Uterus (tissue), 4 donors: ENCODE results near the gene SLC48A1. TPM values are rescaled to one million over a fixed set of nuclear protein-coding genes. Genes with fewer than 3 reads are reported as not detected.

ENCODE experiments used
- DNase-seq, 2 donors: peaks; one replicate each; pipeline ENCODE4 v3.0.0-alpha.2; 2019 to 2020
- H3K27ac ChIP-seq, 2 donors: fragments of 200-600 bp; sonication (generic); 1 replicate in 1 of 2; 2 replicates in 1 of 2; pipeline ENCODE4 v1.5.1; 2016 to 2018
- H3K27me3 ChIP-seq, 2 donors: fragments of 200-600 bp; sonication (generic); one replicate each; pipeline ENCODE4 v1.5.1; 2018 to 2019; ENCODE audit warnings: control low read depth in 1 of 2
- H3K36me3 ChIP-seq, 2 donors: fragments of 200-600 bp; sonication (generic); one replicate each; pipeline ENCODE4 v1.5.1; 2019; ENCODE audit warnings: control low read depth in 1 of 2
- H3K4me1 ChIP-seq, 2 donors: fragments of 200-600 bp; sonication (generic); one replicate each; pipeline ENCODE4 v1.5.1; 2018 to 2019; ENCODE audit warnings: control low read depth in 1 of 2
- H3K4me3 ChIP-seq, 2 donors: fragments of 200-600 bp; sonication (generic); 1 replicate in 1 of 2; 2 replicates in 1 of 2; pipeline ENCODE4 v1.5.1; 2018 to 2019; ENCODE audit warnings: mild to moderate bottlenecking in 1 of 2
- H3K9me3 ChIP-seq, 2 donors: fragments of 200-600 bp; sonication (generic); one replicate each; pipeline ENCODE4 v1.5.1; 2019; ENCODE audit warnings: control low read depth in 1 of 2
- CTCF ChIP-seq, 4 experiments: fragments of 200-600 bp in 2 of 4; fragments of 450-650 bp in 2 of 4; sonication (generic) in 2 of 4; IDR thresholded peaks; one replicate each; pipeline ENCODE4 v1.5.1; 2016 to 2019; ENCODE audit warnings: antibody characterized with exemption in 4 of 4, mild to moderate bottlenecking in 2 of 4, moderate library complexity in 1 of 4
- POLR2A ChIP-seq, 2 donors: fragments of 450-650 bp; IDR thresholded peaks; one replicate each; pipeline ENCODE4 v1.6.1; 2016; ENCODE audit warnings: antibody characterized with exemption in 2 of 2, mild to moderate bottlenecking in 1 of 2, moderate library complexity in 1 of 2
- intact Hi-C: fragments of 100-400 bp; cut with DNase I; formaldehyde crosslinking; loops from one replicate; pipeline ENCODE4 v1.15.1; 2023; ENCODE audit warnings: low total_unique reads
- total RNA-seq, 4 donors: library from RNA; depleted of rRNA in 3 of 4; stranded (reverse); fragments of >200 nt in 3 of 4; gene quantifications; one replicate each; pipeline versions ENCODE4 v1.1.0 to v1.2.4, GENCODE V29; 2014 to 2023
- donor health status: DM: yes; HTN: yes; CAD: no.

The SLC48A1 gene
- total RNA-seq, 4 donors from 2014 or later, result 1.3 to 50.5 (median 15.4) TPM

DNA sequence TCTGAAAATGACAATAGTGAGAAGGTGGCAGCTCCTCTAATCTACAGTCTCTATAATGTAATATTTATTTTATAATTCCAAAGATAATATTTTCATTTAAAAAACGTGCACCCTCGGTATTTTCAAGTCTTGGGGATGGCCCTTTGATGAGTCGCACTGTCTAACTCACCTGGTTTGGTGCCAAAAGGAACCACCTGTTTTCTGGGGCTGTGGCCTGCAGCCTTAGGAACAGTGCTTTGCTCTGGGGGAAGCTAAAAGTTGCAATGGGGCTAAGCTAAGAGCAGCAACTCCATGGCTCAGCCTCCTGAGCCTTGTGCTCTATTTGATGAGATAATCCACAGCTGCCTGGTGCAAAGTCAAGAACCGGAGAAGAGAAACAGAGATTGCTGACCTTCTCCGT, 41.3 kb upstream of the SLC48A1 start:
- H3K27ac ChIP-seq, result no peak overlapping the region
- H3K27me3 ChIP-seq, result no peaks in the 10 kb centered on the region
- intact Hi-C loops, result no loop called here
- no peak for DNase-seq
- no peak overlapping the region for H3K4me3 ChIP-seq
- peaks cover 6 to 18% of the 10 kb centered on the region in 2 donors for H3K4me1 ChIP-seq
- H3K9me3 ChIP-seq, result no peaks in the 10 kb centered on the region
- no peak for TF ChIP-seq CTCF (IDR thresholded peaks at IDR 0.05)
- no peak for TF ChIP-seq POLR2A (IDR thresholded peaks at IDR 0.05)
- no peaks in the 10 kb centered on the region for H3K36me3 ChIP-seq

- no peak overlapping the region for H3K4me3 ChIP-seq
- no peak for TF ChIP-seq CTCF (IDR thresholded peaks at IDR 0.05)
- no peak for TF ChIP-seq POLR2A (IDR thresholded peaks at IDR 0.05)
- intact Hi-C loops, result no loop called here
- no peak for DNase-seq
- H3K27me3 ChIP-seq, result no peaks in the 10 kb centered on the region
- peaks cover 9 to 25% of the 10 kb centered on the region in 2 donors for H3K4me1 ChIP-seq
- H3K27ac ChIP-seq, result no peak overlapping the region
- no peaks in the 10 kb centered on the region for H3K36me3 ChIP-seq
- no peaks in the 10 kb centered on the region for H3K9me3 ChIP-seq
Observed at GRCh38 chr12:47732504-47732903, 40.5 kb upstream of the SLC48A1 start.

GRCh38 chr12:47733142-47733541, 39.9 kb upstream of the SLC48A1 start:
- DNase-seq, result no peak
- Histone ChIP-seq H3K27me3 (no peaks in the 10 kb centered on the region), H3K4me3 (no peak overlapping the region), H3K4me1 (peaks cover 9 to 30% of the 10 kb centered on the region in 2 donors), H3K27ac (no peak overlapping the region), H3K36me3 (no peaks in the 10 kb centered on the region), H3K9me3 (no peaks in the 10 kb centered on the region)
- TF ChIP-seq CTCF (IDR thresholded peaks at IDR 0.05) (no peak), POLR2A (IDR thresholded peaks at IDR 0.05) (no peak)
- intact Hi-C loops, result no loop called here

GRCh38 chr12:47734725-47735480, 38.1 kb upstream of the SLC48A1 start:
- no peak for DNase-seq
- Histone ChIP-seq H3K27ac (peak overlapping the region; percentile 79 to 84), H3K27me3 (no peaks in the 10 kb centered on the region), H3K9me3 (no peaks in the 10 kb centered on the region), H3K4me1 (peaks cover 9 to 30% of the 10 kb centered on the region in 2 donors), H3K36me3 (no peaks in the 10 kb centered on the region), H3K4me3 (no peak overlapping the region)
- intact Hi-C loops, result no loop called here
- TF ChIP-seq POLR2A (IDR thresholded peaks at IDR 0.05), result no peak
- TF ChIP-seq CTCF (IDR thresholded peaks at IDR 0.05), result no peak

DNA sequence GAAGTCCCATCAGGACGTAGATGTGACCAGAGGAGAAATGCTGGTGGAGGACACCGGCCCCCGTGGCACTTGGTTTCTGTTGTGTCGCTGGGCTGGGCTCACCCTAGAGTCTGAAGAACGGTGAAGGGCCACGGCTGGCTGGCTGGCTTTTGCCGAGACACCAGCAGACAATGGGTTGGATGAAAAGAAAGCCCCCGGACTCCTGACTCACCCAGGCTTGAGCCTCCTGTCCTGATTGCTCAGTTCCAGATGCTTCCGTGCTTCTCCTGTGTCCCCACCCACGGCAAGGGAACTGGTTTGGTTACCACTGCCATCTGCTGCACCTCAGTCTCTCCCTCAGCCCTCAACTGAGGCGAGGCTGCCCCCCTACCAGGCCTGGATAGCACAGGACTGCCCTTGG, 37.4 kb upstream of the SLC48A1 start:
- H3K4me1 ChIP-seq, result peaks cover 9 to 30% of the 10 kb centered on the region in 2 donors
- peak overlapping the region; percentile 79 to 84 for H3K27ac ChIP-seq
- intact Hi-C loops, result no loop called here
- H3K4me3 ChIP-seq, result no peak overlapping the region
- no peaks in the 10 kb centered on the region for H3K27me3 ChIP-seq
- H3K9me3 ChIP-seq, result no peaks in the 10 kb centered on the region
- no peak for DNase-seq
- TF ChIP-seq POLR2A (IDR thresholded peaks at IDR 0.05), result no peak
- no peak for TF ChIP-seq CTCF (IDR thresholded peaks at IDR 0.05)
- no peaks in the 10 kb centered on the region for H3K36me3 ChIP-seq
